Endometrial microvascular endothelial cells (primary cell): ENCODE data around the gene POU1F1. TPM values are rescaled to one million over a fixed set of nuclear protein-coding genes. Genes with fewer than 3 reads are reported as not detected.
"Not testable (repeated sequence)": the region's sequence is repeated elsewhere in the genome, so short reads cannot be mapped to it uniquely, and the experiment has no call there.

ENCODE experiments used
- in situ Hi-C: cut with HindIII; loops from 2 replicates; pipeline ENCODE4 v1.10.0; 2017; ENCODE audit warnings: low sequenced_read_pairs, low pct_unique_long_range_greater_than_20kb; ENCODE audit errors: inconsistent ontology term
- total RNA-seq: library from RNA; depleted of rRNA; stranded (reverse); fragments of >200 nt; gene quantifications from one replicate; pipeline ENCODE4 v1.2.3, GENCODE V29; 2015; ENCODE audit errors: inconsistent ontology term

POU1F1 gene, protein sequence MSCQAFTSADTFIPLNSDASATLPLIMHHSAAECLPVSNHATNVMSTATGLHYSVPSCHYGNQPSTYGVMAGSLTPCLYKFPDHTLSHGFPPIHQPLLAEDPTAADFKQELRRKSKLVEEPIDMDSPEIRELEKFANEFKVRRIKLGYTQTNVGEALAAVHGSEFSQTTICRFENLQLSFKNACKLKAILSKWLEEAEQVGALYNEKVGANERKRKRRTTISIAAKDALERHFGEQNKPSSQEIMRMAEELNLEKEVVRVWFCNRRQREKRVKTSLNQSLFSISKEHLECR
- not detected for total RNA-seq

DNA sequence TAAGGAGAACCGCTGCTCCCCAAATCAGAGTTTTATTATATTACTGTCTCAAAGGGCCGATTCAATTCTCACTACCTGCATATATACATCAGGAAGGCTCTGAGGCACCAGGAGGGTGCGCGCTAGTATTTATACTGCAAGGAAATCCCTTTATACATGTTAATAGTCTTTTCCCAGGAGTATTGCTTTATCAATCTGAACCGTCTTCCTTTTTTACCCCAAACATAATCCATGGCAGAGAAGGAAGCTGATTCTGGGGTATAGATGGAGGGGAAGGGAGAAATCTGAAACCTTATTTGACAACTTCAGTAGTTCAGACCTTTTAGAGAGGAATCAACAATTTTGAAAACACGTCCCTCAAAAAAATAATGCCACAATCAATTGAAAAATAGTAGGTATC lies at the start of gene POU1F1:
Gene POU1F1 (minus strand): TSS at position 101 of the 400 bp plus-strand sequence. CDS start 122 bp downstream, outside the sequence.
- in situ Hi-C loops, result no loop called here

DNA sequence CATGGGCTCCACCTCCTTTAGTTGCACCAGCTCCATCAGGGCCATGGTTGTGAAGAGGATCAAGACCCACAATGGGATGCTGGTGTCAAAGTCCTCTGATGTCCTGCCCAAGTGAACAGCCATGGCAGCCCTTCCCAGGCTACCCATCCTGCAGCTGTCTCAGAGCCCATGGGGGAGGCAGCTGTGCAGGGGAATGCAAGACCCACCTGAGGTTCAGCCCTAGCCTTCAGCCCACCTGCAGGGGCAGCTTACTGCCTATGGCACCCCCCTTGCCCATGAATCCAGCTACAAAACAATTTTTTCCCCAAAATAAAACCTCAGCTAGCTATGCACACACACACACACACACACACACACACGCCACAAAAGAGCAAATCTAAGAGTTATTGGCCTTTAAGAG lies 48.2 kb upstream of the POU1F1 start:
- in situ Hi-C loops, result no loop called here

DNA sequence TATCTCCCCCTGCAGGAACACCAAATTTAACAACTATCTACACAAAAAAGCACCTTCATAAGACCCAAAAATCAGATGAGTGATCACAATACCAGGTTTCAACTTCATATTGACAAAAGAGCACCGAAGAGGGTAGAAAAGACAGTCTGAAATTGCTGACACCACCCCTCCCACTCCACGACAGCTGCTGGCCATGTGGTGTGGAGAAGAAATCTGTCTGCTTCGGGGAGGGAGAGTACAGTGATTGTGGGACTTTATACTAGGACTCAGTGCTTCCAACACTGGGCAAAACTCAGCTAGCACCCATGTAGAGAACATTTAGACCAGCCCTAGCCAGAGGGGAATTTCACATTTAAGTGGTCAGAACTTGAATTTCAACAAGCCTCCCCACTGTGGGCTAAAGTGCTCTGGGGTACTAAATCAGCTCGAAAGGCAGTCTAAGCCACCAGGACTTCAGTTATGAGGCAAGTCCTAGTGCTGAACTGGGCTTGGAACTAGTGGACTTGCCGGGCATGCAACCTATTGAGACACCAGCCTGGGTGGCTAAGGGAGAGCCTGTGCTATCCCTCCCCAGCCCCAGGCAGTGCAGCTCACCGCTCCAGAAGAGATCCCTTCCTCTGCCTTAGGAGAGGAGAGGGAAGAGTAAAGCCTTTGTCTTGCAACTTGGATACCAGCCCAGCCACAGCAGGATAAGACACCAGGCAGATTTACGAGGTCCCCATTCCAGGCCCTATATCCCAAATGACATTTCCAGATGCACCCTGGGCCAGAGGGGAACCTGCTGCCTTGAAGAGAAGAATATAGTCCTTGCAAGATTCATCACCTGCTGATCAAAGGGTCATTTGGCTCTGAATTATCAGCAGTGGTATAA lies 44.6 kb upstream of the POU1F1 start:
- in situ Hi-C loops, result no loop called here

DNA sequence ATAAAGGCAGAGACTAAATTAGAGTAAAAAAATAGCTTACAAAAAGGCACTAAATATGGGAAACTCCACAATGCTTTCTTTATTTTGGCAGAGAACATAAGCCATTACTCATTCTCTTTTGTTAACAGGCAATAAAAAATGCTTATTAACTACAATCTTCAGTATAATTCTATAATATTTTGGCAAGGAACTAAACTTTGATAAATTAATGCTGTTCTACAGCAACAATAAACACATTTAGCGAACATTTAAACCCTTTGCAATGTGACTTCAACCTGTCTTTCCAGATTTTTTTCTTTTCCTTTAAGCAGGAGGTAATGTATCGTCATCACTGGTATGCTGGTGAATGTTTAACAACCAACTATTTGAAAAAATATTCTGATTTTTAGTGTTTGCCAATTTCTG lies 42.2 kb upstream of the POU1F1 start:
- in situ Hi-C loops, result no loop called here

DNA sequence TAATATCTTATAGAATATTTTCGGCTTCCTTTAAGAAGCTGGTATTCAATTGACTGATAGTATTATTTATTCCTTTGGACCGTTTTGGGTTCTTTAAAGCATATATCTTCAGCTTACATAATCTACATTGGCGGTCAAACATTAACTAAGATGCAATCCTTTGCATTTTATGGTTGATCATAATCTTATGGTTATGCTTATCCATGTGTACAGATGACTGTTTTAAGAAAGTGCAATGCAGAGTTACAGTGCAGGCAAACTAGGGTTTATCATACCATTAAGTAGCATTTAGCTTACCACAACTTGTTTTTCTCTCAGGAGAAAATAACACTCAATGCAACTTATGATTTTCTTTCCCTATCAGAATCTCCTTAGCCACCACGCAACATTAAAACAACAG lies 41.4 kb upstream of the POU1F1 start:
- in situ Hi-C loops, result no loop called here

DNA sequence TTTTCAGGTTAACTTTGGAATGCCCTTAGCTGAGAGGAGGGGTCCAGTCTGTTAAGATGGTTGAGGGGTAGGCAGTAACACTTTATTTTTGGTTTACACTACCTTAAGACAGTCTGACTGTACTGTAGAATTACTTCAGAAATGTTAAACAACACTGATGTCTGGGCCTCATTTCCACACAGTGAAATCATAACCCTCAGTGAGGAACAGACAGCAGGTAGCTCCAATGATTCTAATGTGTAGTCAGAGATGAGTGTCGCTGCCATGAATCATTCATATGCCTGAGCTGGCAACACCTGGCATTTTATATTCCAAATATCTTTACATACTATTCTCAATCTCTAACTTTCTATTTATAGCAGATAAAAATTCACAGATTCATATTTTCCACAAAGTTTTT lies 37.3 kb upstream of the POU1F1 start:
- in situ Hi-C loops, result no loop called here

DNA sequence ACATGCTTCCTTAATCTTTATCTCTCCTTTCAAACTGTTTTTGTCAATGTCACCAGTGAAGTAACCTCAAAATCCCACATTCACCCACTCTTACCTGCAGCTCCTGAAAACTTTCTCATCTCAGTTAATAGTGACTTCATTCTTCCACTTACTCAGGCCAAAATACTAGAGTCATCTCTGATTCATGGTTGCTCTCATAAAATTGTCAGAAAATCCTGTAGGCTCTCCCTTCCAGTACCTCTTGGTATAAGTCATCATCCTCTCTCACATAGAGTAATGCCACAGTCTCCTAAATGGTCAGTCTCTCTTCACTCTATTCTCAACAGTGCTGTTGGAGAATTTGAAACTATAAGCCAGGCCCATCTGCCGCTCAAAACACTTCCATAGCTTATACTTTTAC lies 34.9 kb upstream of the POU1F1 start:
- in situ Hi-C loops, result no loop called here

DNA sequence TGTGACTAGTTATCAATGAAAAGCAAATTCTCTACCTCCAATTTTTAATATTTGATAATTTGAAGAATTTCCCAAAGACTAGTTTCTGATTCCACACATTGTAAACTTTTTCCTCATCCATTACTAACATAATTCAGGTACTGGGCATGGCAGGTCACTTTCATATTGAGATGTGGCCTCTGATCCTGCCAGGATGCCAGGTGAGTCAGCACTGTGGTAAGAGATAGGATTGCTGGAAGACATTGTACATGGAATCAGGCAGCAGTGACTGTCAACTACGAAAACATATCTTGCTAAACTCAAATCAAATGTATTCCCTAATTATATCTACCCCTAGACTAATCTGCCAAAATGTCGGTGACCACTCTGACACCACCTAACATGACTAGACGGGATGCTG lies 33.2 kb upstream of the POU1F1 start:
- in situ Hi-C loops, result no loop called here

DNA sequence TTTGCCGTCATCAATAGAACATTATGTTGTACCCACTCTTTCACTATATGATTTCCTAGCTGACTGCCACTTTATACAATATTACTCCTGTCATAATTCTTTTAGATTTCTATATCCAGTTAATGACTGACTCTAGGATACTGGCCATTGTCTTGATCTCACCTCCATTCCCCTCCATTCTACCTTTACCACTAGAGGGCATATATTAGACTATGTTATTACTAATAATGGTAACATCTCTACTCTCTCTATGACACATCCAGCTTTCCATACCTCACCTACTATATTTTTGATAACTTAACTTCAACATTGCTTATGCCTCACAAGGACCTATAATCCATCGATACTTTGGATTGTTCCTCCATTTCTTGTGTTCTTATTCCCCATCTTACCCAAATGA lies 31.4 kb upstream of the POU1F1 start:
- in situ Hi-C loops, result no loop called here

DNA sequence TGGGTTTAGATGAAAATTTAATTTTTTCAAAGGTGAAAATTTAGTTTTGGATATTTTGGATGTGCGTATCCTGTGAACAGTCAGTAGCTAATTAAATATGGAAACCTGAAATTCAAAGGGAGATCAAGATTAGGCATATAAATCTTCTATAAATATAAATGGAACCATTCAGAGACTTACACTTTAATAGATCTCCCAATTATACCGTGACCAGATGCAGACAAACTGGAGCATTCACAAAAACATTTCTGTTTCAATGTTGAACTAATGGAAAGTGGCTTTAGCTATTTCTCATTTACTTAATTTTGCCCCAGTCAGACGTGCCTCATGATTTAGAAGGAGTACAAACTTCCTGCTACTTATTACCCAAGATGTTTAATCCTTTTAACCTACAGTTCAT lies 29.1 kb upstream of the POU1F1 start:
- in situ Hi-C loops, result no loop called here

DNA sequence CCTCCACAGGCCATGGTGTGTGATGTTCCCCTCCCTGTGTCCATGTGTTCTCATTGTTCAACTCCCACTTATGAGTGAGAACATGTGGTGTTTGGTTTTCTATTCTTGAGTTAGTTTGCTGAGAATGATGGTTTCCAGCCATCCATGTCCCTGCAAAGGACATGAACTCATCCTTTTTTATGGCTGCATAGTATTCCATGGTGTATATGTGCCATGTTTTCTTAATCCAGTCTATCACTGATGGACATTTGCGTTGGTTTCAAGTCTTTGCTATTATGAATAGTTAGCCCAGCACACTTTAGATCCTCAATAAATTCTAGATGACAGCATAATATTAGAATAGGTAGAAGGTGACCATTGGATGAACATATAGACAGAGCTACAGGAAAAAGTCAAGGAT lies 28.6 kb upstream of the POU1F1 start:
- in situ Hi-C loops, result not testable (repeated sequence)

DNA sequence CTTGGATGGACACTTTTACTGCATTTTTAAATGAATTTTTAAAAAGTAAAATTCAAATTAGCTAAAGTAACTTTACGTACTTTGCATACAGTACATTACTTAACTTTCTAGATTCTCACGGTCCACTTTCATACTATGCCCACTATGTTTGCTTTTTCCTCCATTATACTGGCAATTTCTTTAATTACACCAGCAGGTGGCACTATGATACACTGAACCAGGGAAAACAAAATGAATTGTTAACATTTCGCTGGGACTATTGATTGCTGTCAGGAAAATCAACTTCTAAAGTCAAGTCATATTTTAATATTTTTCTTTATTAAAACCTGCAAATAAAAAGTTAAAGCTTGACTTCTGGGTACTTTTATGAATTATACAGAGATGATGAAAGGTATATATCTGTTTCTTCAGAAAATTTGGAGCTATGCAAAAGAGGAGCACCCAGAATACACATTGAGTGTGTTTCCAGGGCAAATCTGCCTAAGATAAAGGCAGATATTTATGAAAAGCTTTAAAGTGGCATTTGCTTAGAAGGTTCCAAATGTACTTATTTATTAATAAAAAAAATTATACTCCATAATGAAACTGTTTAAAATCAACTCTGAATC lies 21.8 kb upstream of the POU1F1 start:
- in situ Hi-C loops, result no loop called here

DNA sequence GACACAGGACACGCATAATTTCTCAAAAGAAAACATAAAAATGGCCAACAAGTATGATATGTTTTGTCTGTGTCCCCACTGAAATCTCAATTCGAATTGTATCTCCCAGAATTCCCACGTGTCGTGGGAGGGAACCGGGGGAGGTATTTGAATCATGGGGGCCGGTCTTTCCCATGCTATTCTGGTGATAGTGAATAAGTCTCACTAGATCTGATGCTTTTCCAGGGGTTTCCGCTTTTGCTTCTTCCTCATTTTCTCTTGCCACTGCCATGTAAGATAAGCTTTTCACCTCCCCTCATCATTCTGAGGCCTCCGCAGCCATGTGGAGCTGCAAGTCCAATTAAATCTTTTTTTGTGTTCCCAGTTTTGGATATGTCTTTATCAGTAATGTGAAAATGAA lies 12.1 kb upstream of the POU1F1 start:
- in situ Hi-C loops, result no loop called here

DNA sequence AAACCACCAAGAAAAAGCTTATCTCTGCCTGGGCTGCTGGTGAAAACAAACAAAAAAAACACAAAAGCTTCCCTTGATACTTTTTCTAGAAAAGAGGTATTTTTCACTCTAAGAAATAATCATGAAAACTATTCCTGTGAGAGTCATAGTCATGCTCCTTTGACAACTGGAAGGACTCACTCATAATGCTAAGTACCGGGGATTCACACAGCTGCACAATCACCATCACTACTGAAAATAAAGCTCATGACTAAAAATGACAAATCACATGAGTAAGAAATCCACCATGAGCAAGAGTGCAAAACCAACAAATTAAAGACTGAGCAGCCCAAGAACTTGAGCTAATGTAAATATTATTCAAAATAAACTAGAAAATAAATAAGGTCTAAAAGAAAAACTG lies 10.6 kb upstream of the POU1F1 start:
- in situ Hi-C loops, result no loop called here

DNA sequence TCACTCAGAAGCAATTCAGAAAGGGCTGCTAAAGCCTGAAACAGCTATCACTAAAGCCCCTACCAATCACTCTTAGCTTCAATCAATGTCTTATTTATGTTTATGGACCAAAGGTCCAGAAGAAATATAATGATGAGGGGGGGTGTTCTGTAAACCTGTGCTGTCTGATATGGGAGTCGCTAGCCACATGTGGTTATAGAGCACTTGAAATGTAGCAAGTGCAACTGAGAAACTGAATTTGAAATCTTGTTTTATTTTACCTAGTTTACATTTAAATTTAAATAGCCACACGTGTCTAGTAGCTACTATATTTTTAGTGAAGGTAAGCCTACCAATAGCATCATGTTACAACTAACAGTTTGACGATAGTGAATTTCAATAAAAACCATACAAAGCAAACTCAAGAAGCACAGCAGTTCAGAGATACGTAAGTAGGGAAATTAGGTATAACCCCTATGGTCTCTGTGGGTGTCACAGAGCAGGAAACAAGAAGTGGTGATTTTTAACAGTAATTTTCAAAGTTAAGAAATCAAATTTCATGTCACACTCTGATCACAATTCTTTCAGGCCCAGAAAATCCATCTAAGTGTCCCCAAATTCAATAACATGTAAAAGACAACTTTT lies 3.6 kb downstream of the POU1F1 start:
- in situ Hi-C loops, result no loop called here

DNA sequence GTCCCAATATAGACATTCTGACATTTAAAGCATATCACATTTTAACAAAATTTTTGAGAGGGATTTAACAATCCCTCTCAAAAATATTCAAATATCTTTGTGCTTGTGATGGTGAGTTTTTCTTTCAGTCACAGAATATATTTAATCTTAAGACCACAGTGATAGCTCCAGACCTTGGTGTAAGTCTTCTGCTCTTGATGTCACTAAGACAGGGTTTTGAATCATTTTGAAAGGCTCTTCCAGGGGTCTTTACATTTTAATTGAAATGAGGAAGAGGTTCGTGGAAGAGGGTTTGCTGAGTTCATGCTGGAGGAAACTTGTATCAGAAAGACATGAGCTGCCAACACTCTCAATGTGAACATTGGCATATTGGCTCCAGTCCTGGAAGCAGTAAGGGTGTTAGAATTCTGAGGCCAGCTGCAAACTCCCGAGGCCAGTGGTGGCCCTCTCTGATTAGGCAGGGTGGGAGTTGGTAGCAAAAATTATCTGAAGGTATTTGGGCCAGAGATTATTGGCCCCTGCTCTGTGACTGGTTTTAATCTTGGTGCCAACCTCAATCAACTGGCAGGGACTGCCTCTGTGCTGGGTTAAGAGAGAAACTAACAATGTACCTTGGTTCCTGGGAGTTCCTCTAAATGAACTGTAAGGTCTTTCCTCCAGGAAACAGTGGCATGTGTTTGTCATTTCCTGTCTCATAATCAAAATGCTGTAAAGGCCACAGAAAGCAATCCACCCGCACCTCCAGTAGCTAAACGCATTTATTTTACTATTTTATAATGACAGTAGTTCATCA lies 5.3 kb downstream of the POU1F1 start:
- in situ Hi-C loops, result no loop called here

DNA sequence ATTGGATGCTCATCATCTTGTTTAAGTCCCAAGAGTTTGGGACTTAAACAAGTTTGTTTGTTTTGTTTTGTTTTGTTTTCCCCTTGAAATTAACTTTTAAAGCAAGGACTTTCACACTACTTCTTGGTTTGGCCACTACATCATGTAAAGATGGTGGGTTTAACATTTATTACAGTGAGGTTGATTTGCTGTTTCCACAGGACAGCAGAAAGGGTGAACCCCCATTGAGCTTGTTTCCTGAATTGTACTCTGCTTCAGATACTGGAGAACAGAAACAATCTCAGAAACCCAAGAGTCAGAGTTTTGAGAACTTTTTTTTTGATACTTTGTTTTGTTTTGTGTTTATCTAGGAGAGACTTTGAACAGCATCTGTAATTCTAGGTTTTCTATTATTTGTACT lies 6.7 kb downstream of the POU1F1 start:
- in situ Hi-C loops, result no loop called here

DNA sequence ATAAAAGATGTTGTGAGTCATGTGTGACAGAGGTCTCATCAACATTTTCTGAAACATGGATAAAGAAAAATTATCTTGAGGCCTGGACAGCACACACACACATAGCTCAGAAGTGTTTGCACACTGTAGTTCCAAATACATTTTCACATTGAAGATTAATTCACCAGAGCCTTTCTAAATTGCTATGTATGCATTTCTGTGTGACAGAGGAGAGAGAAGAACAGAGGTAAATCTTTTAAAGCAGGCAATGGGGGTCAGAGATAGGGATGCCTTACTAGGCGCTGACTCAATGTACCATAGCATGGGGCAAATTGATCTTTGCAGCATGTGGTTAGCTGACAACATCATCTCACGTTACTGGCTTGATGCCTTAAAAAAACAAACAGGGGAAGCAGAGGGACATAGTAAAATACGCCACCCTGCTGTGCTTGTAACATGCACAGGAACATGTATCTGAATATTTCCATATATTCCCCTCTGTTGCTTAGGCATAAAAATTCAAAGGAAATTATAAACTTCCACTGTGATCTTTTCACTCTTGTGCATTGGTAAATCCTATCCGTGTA lies 7.7 kb downstream of the POU1F1 start:
- in situ Hi-C loops, result no loop called here
